H7 (cell line): ENCODE results near the gene CFAP92. TPM values are rescaled to one million over a fixed set of nuclear protein-coding genes. Genes with fewer than 3 reads are reported as not detected.

Source experiments
- DNase-seq: peaks from one replicate; pipeline ENCODE4 v3.0.0; 2012
- H3K27me3 ChIP-seq: 2 replicates; pipeline ENCODE4 v1.6.0; 2011; ENCODE audit warnings: mild to moderate bottlenecking, low read length; ENCODE audit not compliant: control insufficient read depth, insufficient read depth
- H3K36me3 ChIP-seq: replicated peaks from 2 replicates; pipeline ENCODE4 v1.5.1; 2011; ENCODE audit warnings: low read length; ENCODE audit not compliant: control insufficient read depth, insufficient read depth
- H3K4me3 ChIP-seq: 2 replicates; pipeline ENCODE4 v1.5.1; 2011; ENCODE audit warnings: low read depth, mild to moderate bottlenecking, control low read depth, low read length, moderate library complexity; ENCODE audit not compliant: insufficient read depth
- total RNA-seq: library from RNA; depleted of rRNA; stranded (reverse); fragments of >200 nt; shearing (Covaris generic); gene quantifications from 2 replicates; pipeline ENCODE4 v1.2.3, GENCODE V29; 2014

The CFAP92 gene
- total RNA-seq, 1 experiment from 2014 or later: 0.87 TPM

DNA sequence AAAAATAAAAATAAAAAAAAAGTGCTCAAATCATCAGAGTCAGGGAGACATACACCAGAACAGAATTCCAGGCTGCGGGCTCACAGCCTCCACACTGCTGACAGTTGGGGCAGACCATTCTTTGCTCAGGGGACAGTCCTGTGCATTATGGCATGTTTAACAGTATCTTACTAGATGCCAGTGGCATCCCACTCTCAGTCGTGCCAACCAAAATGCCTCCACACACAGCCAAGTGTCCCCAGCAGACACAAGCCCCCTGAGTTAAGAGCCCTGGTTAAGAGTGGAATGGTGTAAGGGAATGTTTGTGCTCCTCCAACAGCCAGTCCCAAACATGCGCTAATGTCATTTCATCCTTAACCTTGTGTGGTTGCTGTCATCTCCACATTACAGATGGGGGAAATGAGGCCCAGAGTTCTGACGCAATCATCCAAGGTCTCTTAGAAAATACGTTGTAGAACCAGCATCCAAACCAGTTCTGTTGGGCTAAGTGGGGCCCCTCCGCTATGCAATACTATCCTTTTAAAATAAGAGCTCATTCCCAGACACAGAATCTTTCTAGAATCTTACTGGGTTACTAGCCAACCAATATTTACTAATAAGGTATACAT, 26.0 kb downstream of the CFAP92 start:
- no peak for DNase-seq
- Histone ChIP-seq H3K27me3 (no peaks in the 10 kb centered on the region), H3K4me3 (no peak overlapping the region), H3K36me3 (no peaks in the 10 kb centered on the region)

DNA sequence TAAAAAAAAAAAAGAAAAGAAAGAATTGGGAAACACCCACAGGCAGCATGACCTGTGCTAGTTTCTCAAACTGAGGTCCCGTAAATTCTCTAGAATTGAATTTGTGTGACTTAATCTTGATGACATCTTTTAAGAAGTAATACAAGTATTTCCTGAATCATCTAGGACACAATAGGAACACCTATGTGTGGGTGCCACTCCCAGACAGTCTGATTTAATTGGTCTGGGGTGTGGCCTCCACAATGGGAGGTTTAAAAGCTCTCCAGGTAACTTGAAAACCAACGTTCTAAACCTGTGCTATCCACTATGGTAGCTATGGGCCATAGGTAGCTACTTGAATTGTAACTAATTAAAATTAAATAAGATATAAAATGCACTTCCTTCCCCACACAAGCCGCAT, 28.1 kb downstream of the CFAP92 start:
- no peak overlapping the region for H3K4me3 ChIP-seq
- no peaks in the 10 kb centered on the region for H3K36me3 ChIP-seq
- H3K27me3 ChIP-seq: no peaks in the 10 kb centered on the region
- DNase-seq: no peak

DNA sequence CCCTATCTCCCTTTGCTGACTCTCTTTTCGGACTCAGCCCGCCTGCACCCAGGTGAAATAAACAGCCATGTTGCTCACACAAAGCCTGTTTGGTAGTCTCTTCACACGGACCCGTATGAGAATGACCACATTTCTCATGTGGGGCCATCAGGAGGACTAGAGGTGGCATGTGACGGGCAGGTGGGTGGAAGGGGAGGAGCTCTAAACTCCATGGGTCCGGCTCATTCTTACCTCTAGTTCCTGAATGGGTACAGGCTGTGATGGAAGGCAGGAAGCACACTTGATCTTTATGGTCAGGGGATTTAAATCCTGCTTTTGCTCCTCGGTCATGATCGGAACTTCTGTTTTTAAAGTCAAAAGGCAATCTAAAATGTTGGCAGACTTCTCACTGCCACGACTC, 28.6 kb downstream of the CFAP92 start:
- Histone ChIP-seq H3K4me3 (no peak overlapping the region), H3K36me3 (no peaks in the 10 kb centered on the region), H3K27me3 (no peaks in the 10 kb centered on the region)
- DNase-seq: peak; percentile 38

DNA sequence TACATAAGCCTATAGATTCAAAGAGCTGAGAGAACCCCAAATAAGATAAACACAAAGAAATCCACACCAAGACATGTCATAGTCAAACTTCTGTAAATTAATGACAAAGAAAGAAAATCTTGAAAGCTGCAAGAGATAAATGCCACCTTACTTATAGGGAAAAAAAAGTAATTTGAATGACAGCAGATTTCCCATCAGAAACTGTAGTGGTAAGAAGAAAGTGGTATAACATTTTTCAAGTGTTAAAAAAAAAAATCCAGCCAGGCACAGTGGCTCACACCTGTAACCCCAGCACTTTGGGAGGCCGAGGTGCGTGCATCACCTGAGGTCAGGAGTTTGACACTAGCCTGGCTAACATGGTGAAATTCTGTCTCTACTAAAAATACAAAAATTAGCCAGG, 37.4 kb downstream of the CFAP92 start:
- H3K36me3 ChIP-seq: no peaks in the 10 kb centered on the region
- no peak for DNase-seq
- no peak overlapping the region for H3K4me3 ChIP-seq
- no peaks in the 10 kb centered on the region for H3K27me3 ChIP-seq

DNA sequence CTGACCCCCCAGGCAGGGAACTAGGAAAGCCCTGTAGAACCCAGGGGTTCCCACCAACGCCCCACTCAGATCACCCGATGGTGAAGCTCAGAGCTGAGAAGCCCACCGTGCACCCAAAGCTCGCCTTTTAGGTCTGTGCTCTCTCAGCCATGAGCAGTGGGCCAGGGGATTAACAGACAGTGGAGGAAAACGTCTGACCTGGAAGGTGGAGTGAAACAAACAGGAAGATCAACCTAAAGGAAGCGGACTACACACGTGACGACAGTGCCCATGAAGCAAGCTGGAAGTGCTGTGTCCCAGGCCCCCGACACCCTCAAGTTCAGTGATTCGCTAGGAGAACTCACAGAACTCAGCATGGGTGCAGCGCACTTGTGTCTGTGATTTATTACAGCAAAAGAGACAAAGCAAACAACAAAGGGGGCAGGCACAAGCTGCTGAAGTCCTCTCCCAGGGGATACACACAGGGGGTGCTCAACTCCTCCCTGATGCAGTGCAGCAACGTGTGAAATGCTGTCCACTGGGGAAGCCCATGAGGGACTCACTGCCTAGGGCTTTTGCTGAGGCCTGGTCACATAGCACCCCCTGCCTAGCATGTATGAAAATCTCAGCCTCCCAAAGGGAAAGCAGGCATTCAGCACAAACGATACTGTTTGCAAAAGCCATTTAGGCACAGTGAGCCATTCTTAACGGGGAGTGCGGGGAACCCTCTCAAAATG, 43.5 kb downstream of the CFAP92 start:
- DNase-seq: peak; percentile 63
- Histone ChIP-seq H3K4me3 (no peak overlapping the region), H3K36me3 (no peaks in the 10 kb centered on the region)

DNA sequence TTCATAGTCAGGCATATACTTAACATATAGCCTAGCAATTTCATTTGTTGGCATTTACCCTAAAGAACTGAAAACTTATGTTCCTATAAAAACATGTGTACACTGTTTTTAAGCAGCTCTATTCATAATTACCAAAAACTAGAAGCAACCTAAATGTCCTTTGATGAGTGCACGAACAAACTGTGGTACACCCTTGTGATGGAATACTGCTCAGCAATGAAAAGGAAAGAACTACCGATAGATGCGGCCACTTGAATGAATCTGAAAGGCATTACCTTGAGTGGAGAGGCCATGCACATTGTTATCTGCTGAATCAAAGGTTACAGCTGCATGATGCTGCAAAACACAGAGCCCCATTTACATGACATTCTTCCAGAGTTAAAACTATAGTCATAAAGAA, 44.7 kb downstream of the CFAP92 start:
- H3K36me3 ChIP-seq: no peaks in the 10 kb centered on the region
- H3K4me3 ChIP-seq: no peak overlapping the region
- no peaks in the 10 kb centered on the region for H3K27me3 ChIP-seq
- no peak for DNase-seq

More for the DNA sequence above, 43.5 kb downstream of the CFAP92 start:
- no peaks in the 10 kb centered on the region for H3K27me3 ChIP-seq

DNA sequence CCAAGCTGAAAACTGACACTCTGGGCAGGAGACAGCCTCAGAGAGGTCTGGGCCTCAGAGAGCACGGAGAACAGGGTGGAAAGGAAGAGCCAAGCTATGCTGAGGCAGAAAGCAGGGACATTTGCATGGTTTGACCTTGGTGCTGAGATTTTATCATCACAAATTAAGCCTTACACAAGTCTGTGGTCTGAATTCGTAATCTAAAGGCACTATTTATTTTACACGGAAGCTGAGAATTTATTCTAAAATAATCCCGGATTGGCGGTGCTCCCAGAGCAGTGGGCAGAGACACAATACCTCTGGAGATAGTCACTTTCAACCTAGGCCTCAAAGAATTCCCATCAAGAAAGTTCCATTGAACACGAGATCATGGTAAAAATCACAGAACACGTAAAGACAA, 47.5 kb downstream of the CFAP92 start:
- H3K4me3 ChIP-seq: no peak overlapping the region
- no peaks in the 10 kb centered on the region for H3K36me3 ChIP-seq
- H3K27me3 ChIP-seq: no peaks in the 10 kb centered on the region
- DNase-seq: no peak

DNA sequence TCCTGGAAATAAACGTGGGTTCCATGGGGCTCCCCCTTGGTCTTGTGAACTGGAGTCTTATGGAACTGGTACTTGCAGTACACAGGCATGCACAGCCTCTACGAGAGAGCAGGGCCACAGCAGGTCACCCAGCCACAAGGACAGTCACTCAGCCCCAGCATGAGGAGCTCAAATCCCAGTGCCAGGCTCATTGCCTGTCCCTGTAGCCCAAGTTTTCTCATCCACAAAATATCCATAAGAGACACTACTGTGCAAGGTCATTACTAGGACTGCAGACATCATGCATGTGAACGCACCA, 48.0 kb downstream of the CFAP92 start:
- Histone ChIP-seq H3K36me3 (no peaks in the 10 kb centered on the region), H3K27me3 (no peaks in the 10 kb centered on the region), H3K4me3 (no peak overlapping the region)
- no peak for DNase-seq

DNA sequence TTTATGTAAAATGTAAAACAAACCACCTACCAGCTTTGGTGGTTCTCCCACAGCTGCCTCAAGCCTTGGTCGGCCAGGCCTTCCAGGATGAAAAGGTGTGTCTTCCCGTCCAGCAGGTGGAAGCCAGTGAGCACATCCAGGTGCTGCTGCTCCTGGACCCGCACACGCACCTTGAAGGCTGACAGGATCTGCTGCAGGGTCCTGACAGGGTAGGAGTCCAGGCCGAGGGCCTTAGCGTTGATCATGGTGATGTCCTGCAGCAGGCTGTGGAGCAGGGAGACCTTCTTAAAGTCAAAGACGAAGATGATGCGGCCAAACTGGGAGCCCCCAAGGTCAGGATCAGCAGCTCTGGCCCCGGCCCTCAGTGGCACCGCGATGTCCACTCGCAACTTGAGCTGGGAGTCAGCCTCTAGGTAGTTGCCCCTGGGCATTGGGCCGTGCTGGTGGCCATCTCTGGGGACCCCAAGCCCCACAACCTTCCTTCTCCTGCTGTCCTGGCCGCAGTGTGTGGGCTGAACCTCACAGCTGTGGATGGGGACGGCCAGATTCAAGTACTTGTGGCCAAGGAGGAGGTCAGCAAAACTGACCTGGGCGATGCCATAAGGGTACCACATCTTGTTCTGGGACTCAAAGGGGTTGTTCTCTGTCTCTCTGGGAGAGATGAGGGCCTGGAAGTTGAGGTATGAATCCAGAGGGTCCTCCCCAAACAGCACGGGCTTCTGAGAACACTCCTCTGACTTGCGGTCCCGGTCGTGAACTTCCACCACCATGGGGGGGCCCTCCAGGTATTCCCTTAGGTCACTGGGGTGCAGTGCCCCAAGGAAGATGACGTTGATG, 48.6 kb downstream of the CFAP92 start:
- Histone ChIP-seq H3K4me3 (no peak overlapping the region), H3K27me3 (no peaks in the 10 kb centered on the region), H3K36me3 (no peaks in the 10 kb centered on the region)
- no peak for DNase-seq

DNA sequence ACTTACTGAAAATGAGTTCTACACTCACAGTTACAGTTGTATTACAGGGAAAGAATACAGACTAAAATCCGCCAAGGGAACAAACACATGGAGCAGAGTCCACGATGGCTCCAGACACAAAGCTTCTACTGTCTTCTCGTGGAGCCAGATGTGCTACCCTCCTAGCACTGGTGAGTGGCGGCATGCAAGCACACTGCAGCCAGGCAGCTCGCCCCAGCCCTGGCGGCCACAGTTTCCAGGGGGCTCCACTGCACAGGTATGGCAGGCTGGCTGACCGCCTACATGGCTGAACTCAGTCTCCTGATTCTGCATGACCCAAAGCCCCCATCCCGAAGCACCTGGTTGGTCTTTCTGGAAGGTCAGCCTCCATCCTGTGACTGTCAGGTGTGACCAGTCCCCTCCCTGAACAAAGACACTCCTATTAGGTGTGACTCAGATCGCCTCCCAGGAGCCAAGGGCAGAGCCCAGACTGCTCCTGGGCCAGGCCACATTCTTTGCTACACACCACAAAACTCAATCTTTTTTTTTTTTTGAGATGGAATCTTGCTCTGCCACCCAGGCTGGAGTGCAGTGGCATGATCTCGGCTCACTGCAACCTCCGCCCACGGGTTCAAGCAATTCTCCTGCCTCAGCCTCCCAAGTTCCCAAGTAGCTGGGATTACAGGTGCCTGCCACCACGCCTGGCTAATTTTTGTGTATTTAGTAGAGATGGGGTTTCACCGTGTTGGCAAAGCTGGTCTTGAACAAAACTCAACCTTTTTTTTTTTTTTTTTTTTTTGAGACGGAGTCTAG, 51.5 kb downstream of the CFAP92 start:
- Histone ChIP-seq H3K27me3 (no peaks in the 10 kb centered on the region), H3K4me3 (no peak overlapping the region), H3K36me3 (no peaks in the 10 kb centered on the region)
- DNase-seq: no peak

DNA sequence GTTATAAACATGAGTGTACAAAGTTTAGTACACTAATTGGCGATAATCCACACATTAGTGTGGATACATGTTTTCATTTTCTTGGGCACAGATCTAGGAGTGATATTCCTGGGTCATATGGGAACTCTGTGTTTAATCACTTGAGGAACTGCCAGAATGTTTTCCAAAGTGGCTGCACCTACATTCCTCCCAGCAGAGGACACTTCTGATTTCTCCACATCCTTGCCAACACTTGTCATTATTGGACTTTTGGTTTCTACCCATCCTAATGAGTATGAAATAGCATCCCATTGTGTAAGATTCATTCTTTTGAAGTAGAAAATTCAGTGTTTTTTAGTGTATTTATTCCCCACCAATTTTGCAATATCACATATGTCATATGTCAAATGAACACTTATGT, 53.6 kb downstream of the CFAP92 start:
- Histone ChIP-seq H3K27me3 (no peaks in the 10 kb centered on the region), H3K36me3 (no peaks in the 10 kb centered on the region), H3K4me3 (no peak overlapping the region)
- DNase-seq: no peak

DNA sequence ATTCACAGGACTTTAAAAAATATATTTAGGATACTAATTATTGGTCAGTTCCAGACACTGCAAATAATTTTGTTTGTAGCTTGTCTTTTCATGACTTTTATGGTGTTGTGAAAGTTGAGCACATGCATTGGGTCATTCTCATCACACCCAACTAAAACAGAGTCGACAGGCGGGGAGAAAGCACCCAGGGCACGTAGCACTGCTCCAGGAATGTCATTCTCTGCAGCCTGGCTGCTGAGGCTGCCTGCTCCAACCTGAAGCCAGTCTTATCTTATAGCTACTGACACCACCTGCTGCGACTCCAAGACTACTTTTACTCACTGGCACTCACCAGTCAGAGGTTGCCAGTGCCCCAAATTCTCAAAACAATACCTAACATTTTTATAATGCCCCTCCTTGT, 57.5 kb downstream of the CFAP92 start:
- H3K27me3 ChIP-seq: no peaks in the 10 kb centered on the region
- H3K4me3 ChIP-seq: no peak overlapping the region
- H3K36me3 ChIP-seq: no peaks in the 10 kb centered on the region
- DNase-seq: no peak

DNA sequence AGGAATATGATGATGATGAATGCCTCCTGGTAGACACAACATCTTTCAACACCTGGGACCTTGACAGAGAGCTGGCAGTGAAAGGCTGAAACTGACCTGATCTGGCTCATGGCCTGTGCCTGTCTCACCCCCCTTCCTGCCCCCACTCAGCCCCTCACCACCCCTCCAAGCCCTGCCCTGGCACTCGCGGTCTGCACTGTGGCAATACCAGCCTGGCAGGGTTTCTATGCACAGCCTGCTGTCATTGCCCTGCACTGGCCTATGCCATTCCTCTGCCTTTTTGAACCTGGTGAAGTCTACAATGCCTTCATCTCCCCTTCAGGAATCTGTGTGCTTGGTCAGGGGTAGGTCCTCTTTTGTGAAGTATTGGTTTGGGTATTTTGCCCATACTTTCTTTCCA, 58.0 kb downstream of the CFAP92 start:
- no peaks in the 10 kb centered on the region for H3K36me3 ChIP-seq
- no peak overlapping the region for H3K4me3 ChIP-seq
- H3K27me3 ChIP-seq: no peaks in the 10 kb centered on the region
- DNase-seq: no peak

DNA sequence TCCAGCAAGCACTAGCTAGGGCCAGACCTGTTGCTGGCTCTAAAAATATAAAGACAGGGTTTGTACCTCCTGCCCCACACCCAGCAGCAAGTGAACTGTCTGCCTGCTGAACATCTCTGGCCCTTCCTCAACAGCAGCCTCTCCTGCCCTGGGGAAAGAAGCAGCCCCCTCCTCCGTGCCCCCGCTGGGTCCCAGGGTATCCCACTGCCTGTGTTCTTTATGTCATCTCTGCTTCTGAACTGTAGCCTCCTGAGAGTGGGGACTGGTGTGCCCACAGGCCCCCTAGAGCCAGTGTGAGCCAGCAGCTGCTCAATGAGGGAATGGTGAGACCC, 60.0 kb downstream of the CFAP92 start:
- peak; percentile 35 for DNase-seq
- Histone ChIP-seq H3K4me3 (no peak overlapping the region), H3K36me3 (no peaks in the 10 kb centered on the region), H3K27me3 (no peaks in the 10 kb centered on the region)
